ENCODE data around the gene GTSE1.

The GTSE1 gene

DNA sequence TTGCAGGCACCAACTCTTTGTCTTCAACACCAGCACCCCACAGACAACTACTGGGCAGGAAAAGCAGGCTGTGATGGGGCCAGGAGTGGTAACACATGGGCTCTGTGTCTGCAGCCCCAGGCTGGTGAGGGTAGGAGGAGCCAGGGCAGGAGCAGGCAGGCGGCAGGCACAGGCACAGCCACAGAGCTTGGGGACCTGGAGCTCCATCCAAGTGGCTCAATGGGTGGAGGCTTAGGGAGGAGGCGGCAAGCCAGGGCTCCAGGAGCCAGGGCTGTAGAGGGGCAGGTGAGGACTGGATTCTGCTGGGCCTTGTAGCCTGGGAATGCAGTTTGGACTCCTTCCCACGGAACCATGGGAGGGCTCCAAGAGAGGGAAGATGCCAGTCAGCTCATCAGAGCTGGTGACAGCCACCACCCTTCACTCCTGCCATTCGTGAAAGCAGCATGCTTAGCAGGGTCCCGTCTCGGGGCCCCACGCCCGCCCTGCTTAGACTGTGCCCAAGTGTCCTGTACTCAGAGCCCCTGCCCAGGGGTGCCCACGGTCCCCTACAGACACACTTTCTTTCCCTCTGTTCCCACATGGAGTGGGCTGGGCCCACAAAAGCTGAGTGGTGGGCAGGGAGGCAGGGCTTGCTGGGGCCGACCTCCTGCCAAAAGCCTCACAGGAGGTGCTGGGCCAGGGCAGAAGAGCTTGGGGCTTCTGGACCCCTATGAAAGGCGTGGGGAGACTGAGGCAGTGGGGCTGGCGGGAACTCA lies 16.4 kb upstream of the GTSE1 start:
- Histone ChIP-seq H3K4me1 (peaks cover 14 to 26% (median 16%) of the 10 kb centered on the region in 10 experiments; a peak in 18 of 20 replicates), H3K27ac (peak overlapping the region in 4 of 11 experiments; percentile 25 to 59 (median 44); a peak in 4 of 22 replicates), H3K9me3 (replicated peaks in 1 of 11) (peaks cover 0 to 9% (median 0%) of the 10 kb centered on the region in 11 experiments; a peak in 2 of 22 replicates), H3K36me3 (peaks cover 8 to 93% (median 34%) of the 10 kb centered on the region in 11 experiments; a peak in 19 of 22 replicates), H3K4me2 (peak overlapping the region in 9 of 11 experiments; percentile 6 to 60 (median 40); a peak in 12 of 22 replicates), H3K4me3 (no peak overlapping the region), H4K20me1 (no peaks in the 10 kb centered on the region; a peak in 1 of 22 replicates), H3K9ac (peak overlapping the region in 2 of 11 experiments; percentile 7 to 51; a peak in 3 of 22 replicates), H3K27me3 (no peaks in the 10 kb centered on the region)
- no peak for TF ChIP-seq Cebpa-rat (IDR thresholded peaks at IDR 0.05)

DNA sequence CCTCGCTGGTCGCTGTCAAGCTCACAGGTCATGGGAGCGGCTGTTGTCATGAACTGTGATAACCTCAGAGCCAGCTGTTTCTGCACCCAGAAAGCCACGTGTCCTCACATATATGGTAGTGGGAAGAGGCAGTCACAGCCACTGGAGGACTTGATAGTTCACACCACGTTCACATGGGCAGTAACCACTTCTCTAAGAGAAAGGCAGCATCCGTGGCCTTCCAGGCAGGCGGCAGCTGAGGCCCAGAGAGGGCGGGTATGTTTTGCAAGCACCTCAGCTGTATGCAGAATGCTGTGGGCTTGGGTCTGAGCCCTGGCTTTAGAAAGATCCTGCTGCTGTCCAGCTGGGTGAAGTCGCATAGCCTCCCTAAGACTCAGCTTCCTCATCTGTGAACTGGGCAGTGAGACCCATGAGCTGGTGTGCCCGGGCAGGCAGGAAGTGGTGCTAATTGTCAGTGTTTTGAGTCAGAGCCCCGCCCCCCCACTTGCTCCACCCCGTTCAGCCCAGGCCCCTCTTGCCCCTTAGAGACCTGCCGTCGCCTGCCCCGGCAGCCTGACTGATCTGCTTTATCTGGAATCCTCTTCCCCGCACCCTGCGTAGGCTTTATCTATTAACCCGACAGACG lies 15.6 kb upstream of the GTSE1 start:
- H3K27me3 ChIP-seq = no peaks in the 10 kb centered on the region
- no peak overlapping the region for H3K4me3 ChIP-seq
- H3K4me2 ChIP-seq = peak overlapping the region in 10 of 11 experiments; percentile 6 to 60 (median 38); a peak in 16 of 22 replicates
- peak overlapping the region in 2 of 11 experiments; percentile 7 to 51; a peak in 3 of 22 replicates for H3K9ac ChIP-seq
- H4K20me1 ChIP-seq = no peaks in the 10 kb centered on the region; a peak in 1 of 22 replicates
- H3K36me3 ChIP-seq = peaks cover 3 to 93% (median 35%) of the 10 kb centered on the region in 11 experiments; a peak in 17 of 22 replicates
- TF ChIP-seq Cebpa-rat (IDR thresholded peaks at IDR 0.05) = no peak
- peak overlapping the region in 1 of 11 experiments; percentile 55; a peak in 2 of 22 replicates for H3K27ac ChIP-seq
- peaks cover 14 to 26% (median 20%) of the 10 kb centered on the region in 10 experiments for H3K4me1 ChIP-seq
- H3K9me3 ChIP-seq (replicated peaks in 1 of 11) = peaks cover 0 to 9% (median 0%) of the 10 kb centered on the region in 11 experiments; a peak in 1 of 22 replicates

DNA sequence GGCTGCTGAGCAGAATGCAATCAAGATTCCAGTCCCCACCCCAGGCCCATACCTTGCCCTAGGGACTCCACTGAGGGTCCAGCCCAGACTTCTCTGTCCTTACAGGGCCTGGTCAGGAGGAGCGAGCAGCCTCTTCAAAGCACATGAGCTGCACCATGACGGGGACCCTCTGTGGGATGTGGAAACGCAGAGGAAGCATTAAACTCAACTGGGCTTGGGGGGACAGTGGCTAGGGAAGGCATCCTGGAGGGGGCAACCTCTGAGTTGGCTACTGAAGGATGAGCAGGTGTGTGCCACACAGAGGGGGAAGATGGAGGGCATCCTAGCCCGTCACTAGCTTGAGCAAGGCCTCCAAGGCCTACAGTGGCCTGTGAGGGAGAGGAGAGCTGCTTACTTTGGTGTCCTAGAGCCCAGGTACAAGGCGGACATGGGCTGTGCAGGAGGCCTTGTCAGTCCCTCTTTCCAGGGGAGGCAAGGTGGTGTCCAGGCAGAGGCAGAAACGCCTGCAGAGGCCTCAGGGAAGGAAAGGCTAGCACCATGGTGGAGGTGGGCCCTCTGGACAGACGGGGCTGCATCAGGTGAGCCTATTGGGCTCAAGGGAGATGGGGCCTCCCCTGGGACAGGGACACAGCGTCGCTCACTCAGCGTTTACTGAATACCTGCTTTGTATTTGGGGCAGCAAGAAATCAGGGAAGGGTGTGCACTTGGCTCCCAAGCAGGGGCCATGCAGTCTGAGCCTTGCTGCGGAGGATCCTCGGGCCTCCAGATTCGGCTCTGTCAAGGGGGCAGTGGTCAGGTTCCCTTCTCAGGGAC lies 14.6 kb upstream of the GTSE1 start:
- Histone ChIP-seq H3K9ac (no peak overlapping the region), H3K27ac (no peak overlapping the region), H3K4me2 (peak overlapping the region in 6 of 11 experiments; percentile 29 to 60 (median 43); a peak in 6 of 22 replicates), H3K4me1 (peaks cover 20 to 36% (median 29%) of the 10 kb centered on the region in 10 experiments), H3K36me3 (peaks cover 3 to 94% (median 35%) of the 10 kb centered on the region in 11 experiments; a peak in 17 of 22 replicates), H3K9me3 (replicated peaks in 1 of 11) (peaks cover 0 to 9% (median 0%) of the 10 kb centered on the region in 11 experiments; a peak in 1 of 22 replicates), H3K4me3 (no peak overlapping the region), H3K27me3 (no peaks in the 10 kb centered on the region), H4K20me1 (no peaks in the 10 kb centered on the region; a peak in 1 of 22 replicates)
- no peak for TF ChIP-seq Cebpa-rat (IDR thresholded peaks at IDR 0.05)

DNA sequence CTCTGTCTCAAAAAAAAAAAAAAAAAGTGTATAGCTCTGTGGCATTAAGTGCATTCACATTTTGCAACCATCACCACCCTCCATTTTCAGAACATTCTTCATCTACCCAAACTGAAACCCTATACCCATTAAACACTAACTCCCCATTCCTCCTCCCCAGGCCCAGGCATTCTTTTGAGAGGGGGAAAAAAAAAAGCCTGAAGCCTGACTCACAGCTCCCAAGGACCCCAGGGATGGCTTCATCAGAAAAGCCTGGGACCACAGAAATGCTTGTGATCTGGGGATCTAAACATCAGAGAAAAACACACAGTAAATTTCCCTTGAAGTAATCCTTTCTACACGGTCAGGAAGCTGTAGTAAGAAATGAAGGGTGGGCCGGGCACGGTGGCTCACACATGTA lies 10.7 kb upstream of the GTSE1 start:
- peaks cover 53 to 68% (median 60%) of the 10 kb centered on the region in 10 experiments for H3K4me1 ChIP-seq
- no peak overlapping the region for H3K9ac ChIP-seq
- peaks cover 0 to 61% (median 16%) of the 10 kb centered on the region in 11 experiments; a peak in 12 of 22 replicates for H3K36me3 ChIP-seq
- H3K27ac ChIP-seq = no peak overlapping the region
- H3K4me3 ChIP-seq = no peak overlapping the region
- H3K27me3 ChIP-seq = no peaks in the 10 kb centered on the region
- no peaks in the 10 kb centered on the region; a peak in 1 of 22 replicates for H4K20me1 ChIP-seq
- no peak for TF ChIP-seq Cebpa-rat (IDR thresholded peaks at IDR 0.05)
- H3K9me3 ChIP-seq (replicated peaks in 1 of 11) = no peaks in the 10 kb centered on the region
- H3K4me2 ChIP-seq = peak overlapping the region in 7 of 11 experiments; percentile 28 to 99 (median 96); a peak in 8 of 22 replicates

DNA sequence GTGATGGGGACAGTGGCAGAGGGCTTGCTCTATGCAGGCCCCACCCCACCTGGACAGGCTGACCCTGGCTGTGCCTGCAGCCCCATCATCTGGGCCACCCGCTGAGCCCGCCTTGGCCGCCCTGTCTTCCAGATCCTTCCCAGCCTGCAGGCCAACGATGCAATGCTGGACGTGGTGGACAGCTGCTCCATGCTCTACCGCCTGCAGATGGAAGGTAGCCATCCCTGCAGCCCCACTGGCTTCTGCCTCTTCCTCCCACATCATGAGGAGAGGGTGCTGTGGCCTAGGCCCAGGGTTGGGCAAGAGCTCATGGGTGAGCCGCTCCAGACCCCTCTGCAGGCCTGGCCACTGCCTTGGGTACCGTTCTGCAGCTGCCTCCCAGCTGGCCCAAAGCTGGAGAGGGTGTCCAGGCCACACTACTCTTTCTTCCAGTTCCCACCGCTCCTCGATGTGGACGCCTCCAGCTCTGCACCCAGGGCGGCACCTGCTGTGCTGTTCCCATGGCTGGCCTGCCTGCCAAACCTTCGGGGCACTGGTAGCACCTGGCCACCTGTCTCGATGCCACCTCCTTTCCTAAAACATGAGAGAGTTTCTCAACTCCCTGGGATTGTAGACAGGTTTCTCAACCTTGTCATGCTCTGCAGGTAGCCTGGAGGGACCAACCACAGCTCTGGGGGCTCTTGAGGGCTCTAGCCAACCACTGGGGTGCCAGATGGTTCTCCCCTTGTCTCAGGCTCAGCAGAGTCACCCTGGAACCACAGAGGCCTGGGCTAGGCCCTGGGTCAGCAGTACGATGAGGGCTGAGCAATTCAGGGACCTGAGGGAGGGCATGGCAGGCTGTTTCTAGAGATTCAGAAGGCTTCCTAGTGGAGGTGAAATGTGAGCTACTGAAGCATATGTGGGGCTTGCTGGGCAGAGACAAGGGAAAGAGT lies 9.5 kb upstream of the GTSE1 start:
- peak overlapping the region; percentile 71 to 88 (median 84) for H3K27ac ChIP-seq
- no peaks in the 10 kb centered on the region for H3K27me3 ChIP-seq
- no peak for TF ChIP-seq Cebpa-rat (IDR thresholded peaks at IDR 0.05)
- peaks cover 0 to 8% (median 5%) of the 10 kb centered on the region in 11 experiments; a peak in 9 of 22 replicates for H3K9me3 ChIP-seq (replicated peaks in 1 of 11)
- peak overlapping the region in 8 of 10 experiments; percentile 34 to 67 (median 49); a peak in 13 of 20 replicates for H3K4me3 ChIP-seq
- peaks cover 53 to 65% (median 58%) of the 10 kb centered on the region in 10 experiments for H3K4me1 ChIP-seq
- peaks cover 0 to 63% (median 18%) of the 10 kb centered on the region in 11 experiments; a peak in 13 of 22 replicates for H3K36me3 ChIP-seq
- peak overlapping the region; percentile 85 to 99 (median 96) for H3K4me2 ChIP-seq
- no peaks in the 10 kb centered on the region; a peak in 1 of 22 replicates for H4K20me1 ChIP-seq
- peak overlapping the region; percentile 59 to 85 (median 75) for H3K9ac ChIP-seq

DNA sequence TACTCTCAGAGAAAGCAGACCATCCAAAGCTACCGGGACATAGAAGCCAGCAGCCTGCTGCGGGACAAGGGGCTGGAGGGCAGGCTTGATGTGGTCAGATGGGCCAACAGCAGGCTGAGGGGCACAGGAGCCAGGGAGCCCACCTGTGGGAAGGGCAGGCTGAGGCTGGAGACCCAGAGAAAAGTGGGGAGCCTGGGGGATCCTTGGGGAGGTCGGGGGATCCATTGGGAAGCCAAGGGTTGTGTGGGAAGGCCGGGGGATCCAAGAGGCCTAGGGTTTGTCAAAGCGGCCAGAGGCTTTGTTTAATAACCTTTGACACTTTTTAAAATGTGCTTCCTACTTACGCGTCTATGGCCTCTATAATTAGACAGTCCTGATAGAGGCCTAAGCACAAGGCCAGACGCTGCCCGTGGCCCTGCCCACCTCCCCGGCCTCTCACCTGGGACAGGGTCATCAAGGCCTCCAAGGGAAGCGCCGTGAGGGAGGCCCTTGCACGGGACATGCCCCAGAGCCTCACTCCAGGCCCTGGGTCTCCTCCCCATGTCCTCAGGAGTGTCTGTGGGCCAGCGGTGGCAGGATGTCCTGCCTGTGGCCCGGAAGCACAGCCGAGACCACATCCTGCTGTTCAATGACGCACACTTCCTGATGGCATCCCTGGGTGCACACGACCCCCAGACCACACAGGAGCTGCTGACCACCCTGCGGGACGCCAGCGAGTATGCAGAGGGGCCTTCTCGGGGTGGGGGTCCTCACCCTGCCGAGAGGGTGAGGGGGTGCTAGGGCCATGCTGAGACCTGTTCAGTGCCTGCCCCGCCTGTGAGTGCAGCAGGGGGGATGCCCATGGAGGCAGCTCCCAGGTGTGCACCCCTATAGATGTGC lies 8.6 kb upstream of the GTSE1 start:
- H3K27ac ChIP-seq = peak overlapping the region; percentile 71 to 88 (median 84)
- no peaks in the 10 kb centered on the region for H4K20me1 ChIP-seq
- H3K9ac ChIP-seq = peak overlapping the region; percentile 59 to 85 (median 75)
- no peaks in the 10 kb centered on the region for H3K27me3 ChIP-seq
- peaks cover 0 to 8% (median 6%) of the 10 kb centered on the region in 11 experiments; a peak in 9 of 22 replicates for H3K9me3 ChIP-seq (replicated peaks in 1 of 11)
- no peak for TF ChIP-seq Cebpa-rat (IDR thresholded peaks at IDR 0.05)
- peaks cover 62 to 74% (median 67%) of the 10 kb centered on the region in 10 experiments for H3K4me1 ChIP-seq
- peaks cover 0 to 59% (median 18%) of the 10 kb centered on the region in 11 experiments; a peak in 13 of 22 replicates for H3K36me3 ChIP-seq
- H3K4me2 ChIP-seq = peak overlapping the region; percentile 85 to 99 (median 96)
- H3K4me3 ChIP-seq = peak overlapping the region in 9 of 10 experiments; percentile 34 to 67 (median 44); a peak in 17 of 20 replicates

All from BLaER1 treated with 17β-estradiol and CSF1 and Interleukin-3, amounts not matched to agents 10 nM and 100 nM (cell line).